MM.1S (cell line): ENCODE results near the gene SPESP1.
A peak's percentile ranks its signal among the peaks of the same experiment; 100 is the strongest.

Experiments
- DNase-seq: peaks from one replicate; pipeline ENCODE4 v3.0.0-alpha.2; 2015
- H2AFZ ChIP-seq: fragments of 300-600 bp; sonication (generic); 2 replicates; pipeline ENCODE4 v1.6.0; 2016; ENCODE audit warnings: antibody characterized with exemption, low read length
- H3F3A ChIP-seq: fragments of 300-600 bp; sonication (generic); 2 replicates; pipeline ENCODE4 v1.6.1; 2016; ENCODE audit warnings: mild to moderate bottlenecking, antibody characterized with exemption, low read length, moderate library complexity, mixed read lengths; ENCODE audit not compliant: insufficient read depth
- H3K27ac ChIP-seq: fragments of 300-600 bp; sonication (generic); 2 replicates; pipeline ENCODE4 v1.5.1; 2016; ENCODE audit warnings: mild to moderate bottlenecking, low read length
- H3K27me3 ChIP-seq: fragments of 300-600 bp; sonication (generic); replicated peaks from 2 replicates; pipeline ENCODE4 v1.6.0; 2016; ENCODE audit warnings: low read length; ENCODE audit not compliant: insufficient read depth
- H3K36me3 ChIP-seq: fragments of 300-600 bp; sonication (generic); replicated peaks from 2 replicates; pipeline ENCODE4 v1.6.1; 2016; ENCODE audit warnings: mild to moderate bottlenecking, low read length, mixed read lengths; ENCODE audit not compliant: insufficient read depth
- H3K4me1 ChIP-seq: fragments of 300-600 bp; sonication (generic); 2 replicates; pipeline ENCODE4 v1.6.1; 2016; ENCODE audit warnings: low read length, mixed read lengths
- H3K4me2 ChIP-seq: fragments of 300-600 bp; sonication (generic); 2 replicates; pipeline ENCODE4 v1.6.0; 2016; ENCODE audit warnings: low read depth, low read length
- H3K4me3 ChIP-seq: fragments of 300-600 bp; sonication (generic); 2 replicates; pipeline ENCODE4 v1.5.1; 2016; ENCODE audit warnings: low read length, mixed read lengths
- H3K79me2 ChIP-seq: fragments of 300-600 bp; sonication (generic); 2 replicates; pipeline ENCODE4 v1.6.1; 2016; ENCODE audit warnings: mixed run types, low read length, mixed read lengths
- H3K9ac ChIP-seq: fragments of 300-600 bp; sonication (generic); 2 replicates; pipeline ENCODE4 v1.6.1; 2016; ENCODE audit warnings: low read length, mixed read lengths
- H3K9me2 ChIP-seq: fragments of 300-600 bp; sonication (generic); replicated peaks from 2 replicates; pipeline ENCODE4 v1.6.1; 2016; ENCODE audit warnings: mild to moderate bottlenecking, low read length, mixed read lengths; ENCODE audit not compliant: insufficient read depth
- H3K9me3 ChIP-seq: fragments of 300-600 bp; sonication (generic); replicated peaks from 2 replicates; pipeline ENCODE4 v1.6.1; 2016; ENCODE audit warnings: mild to moderate bottlenecking, low read length, mixed read lengths; ENCODE audit not compliant: insufficient read depth
- H4K20me1 ChIP-seq: fragments of 300-600 bp; sonication (generic); 2 replicates; pipeline ENCODE4 v1.6.1; 2016; ENCODE audit warnings: mild to moderate bottlenecking, low read length, moderate library complexity, mixed read lengths; ENCODE audit not compliant: insufficient read depth
- EZH2 ChIP-seq: fragments of 300-600 bp; sonication (generic); optimal IDR thresholded peaks from 2 replicates; pipeline ENCODE3; 2017; ENCODE audit warnings: low read depth, mild to moderate bottlenecking, antibody characterized with exemption, low read length, mixed read lengths
- EZH2phosphoT487 ChIP-seq: fragments of 300-600 bp; sonication (generic); IDR thresholded peaks from 2 replicates; pipeline ENCODE4 v1.6.1; 2018; ENCODE audit warnings: antibody characterized with exemption, low read length
- TF ChIP-seq, protein P1 (sequence below): fragments of 300-600 bp; sonication (generic); IDR thresholded peaks from 2 replicates; pipeline ENCODE4 v1.5.1; 2016; ENCODE audit warnings: antibody characterized with exemption, low read length, mixed read lengths

The SPESP1 gene

DNA sequence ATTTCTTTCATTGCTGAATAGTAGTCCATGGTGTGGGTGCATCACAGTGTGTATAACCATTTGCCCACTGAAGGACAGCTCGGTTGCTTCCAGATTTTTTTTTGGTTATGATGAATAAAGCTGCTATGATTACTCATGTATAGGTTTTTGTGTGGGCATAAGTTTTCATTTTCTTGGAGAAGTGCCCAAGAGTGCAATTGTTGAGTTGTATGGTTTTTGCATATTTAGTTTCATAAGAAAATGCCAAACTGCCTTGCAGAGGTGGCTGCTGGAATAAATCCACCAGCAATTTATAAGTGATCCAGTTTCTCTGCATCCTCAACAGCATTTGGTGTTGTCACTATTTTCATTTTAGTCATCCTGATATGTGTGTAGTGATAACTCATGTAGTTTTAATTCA is 8.4 kb upstream of the SPESP1 start:
- H3K4me1 ChIP-seq: no peaks in the 10 kb centered on the region
- H4K20me1 ChIP-seq: no peaks in the 10 kb centered on the region
- no peaks in the 10 kb centered on the region for H3K36me3 ChIP-seq
- no peaks in the 10 kb centered on the region for H3K9me2 ChIP-seq
- H3K27me3 ChIP-seq: no peaks in the 10 kb centered on the region
- no peaks in the 10 kb centered on the region for H3K79me2 ChIP-seq
- no peak overlapping the region for H3K4me3 ChIP-seq
- no peak overlapping the region for H2AFZ ChIP-seq
- TF ChIP-seq, protein P1, sequence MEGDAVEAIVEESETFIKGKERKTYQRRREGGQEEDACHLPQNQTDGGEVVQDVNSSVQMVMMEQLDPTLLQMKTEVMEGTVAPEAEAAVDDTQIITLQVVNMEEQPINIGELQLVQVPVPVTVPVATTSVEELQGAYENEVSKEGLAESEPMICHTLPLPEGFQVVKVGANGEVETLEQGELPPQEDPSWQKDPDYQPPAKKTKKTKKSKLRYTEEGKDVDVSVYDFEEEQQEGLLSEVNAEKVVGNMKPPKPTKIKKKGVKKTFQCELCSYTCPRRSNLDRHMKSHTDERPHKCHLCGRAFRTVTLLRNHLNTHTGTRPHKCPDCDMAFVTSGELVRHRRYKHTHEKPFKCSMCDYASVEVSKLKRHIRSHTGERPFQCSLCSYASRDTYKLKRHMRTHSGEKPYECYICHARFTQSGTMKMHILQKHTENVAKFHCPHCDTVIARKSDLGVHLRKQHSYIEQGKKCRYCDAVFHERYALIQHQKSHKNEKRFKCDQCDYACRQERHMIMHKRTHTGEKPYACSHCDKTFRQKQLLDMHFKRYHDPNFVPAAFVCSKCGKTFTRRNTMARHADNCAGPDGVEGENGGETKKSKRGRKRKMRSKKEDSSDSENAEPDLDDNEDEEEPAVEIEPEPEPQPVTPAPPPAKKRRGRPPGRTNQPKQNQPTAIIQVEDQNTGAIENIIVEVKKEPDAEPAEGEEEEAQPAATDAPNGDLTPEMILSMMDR: no peak
- TF ChIP-seq EZH2 (no peak), EZH2phosphoT487 (no peak)
- H3K27ac ChIP-seq: no peak overlapping the region
- DNase-seq: no peak
- H3K9me3 ChIP-seq: no peaks in the 10 kb centered on the region
- H3K9ac ChIP-seq: no peak overlapping the region
- no peak overlapping the region for H3K4me2 ChIP-seq
- no peaks in the 10 kb centered on the region for H3F3A ChIP-seq

DNA sequence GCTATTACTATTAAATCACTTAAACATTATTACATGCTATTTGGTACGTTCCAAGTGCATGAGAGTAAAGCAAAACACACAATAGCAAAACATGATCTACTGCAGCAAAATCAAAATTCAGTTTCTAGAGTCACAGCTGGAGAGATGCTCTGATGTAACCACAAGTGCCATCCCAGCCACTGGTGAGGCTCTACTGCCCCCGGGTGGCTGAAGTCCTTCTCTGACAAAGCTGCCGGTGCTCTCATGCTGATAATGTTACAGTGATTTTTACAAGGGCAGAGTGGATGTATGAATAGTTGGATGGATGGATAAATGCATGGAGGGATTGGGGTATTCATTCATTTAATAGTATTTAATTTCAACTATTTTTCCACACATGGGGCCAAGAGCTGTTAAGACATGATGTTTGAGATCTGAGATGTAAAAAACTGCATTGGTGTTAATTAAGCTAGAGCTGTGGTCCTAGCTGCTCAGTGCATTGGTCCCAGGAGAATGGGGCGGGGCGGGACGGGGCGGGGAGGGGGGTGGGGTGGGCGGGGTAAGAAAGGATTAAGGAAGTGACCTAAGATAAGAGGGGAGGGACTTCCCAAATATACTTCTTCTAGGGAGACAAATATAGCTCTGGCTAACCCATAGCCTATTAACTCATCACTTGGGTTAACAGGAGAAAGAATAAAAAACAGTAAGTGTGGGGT is 5.3 kb upstream of the SPESP1 start:
- no peak overlapping the region for H3K27ac ChIP-seq
- 0 out of 2 replicates have a peak, but pooled peaks cover 2% of the 10 kb centered on the region for H3K4me1 ChIP-seq
- H3K4me2 ChIP-seq: 0 out of 2 replicates have a peak overlapping the region, but pooled peaks have one; percentile 12
- no peak overlapping the region for H3K4me3 ChIP-seq
- no peak overlapping the region for H2AFZ ChIP-seq
- no peaks in the 10 kb centered on the region for H4K20me1 ChIP-seq
- H3K9me3 ChIP-seq: no peaks in the 10 kb centered on the region
- H3F3A ChIP-seq: no peaks in the 10 kb centered on the region
- no peaks in the 10 kb centered on the region for H3K27me3 ChIP-seq
- H3K79me2 ChIP-seq: no peaks in the 10 kb centered on the region
- TF ChIP-seq EZH2phosphoT487: no peak
- TF ChIP-seq, protein P1: peak; percentile 96
- no peak for TF ChIP-seq EZH2
- H3K9ac ChIP-seq: no peak overlapping the region
- no peaks in the 10 kb centered on the region for H3K9me2 ChIP-seq
- peak; percentile 80 for DNase-seq
- H3K36me3 ChIP-seq: no peaks in the 10 kb centered on the region

DNA sequence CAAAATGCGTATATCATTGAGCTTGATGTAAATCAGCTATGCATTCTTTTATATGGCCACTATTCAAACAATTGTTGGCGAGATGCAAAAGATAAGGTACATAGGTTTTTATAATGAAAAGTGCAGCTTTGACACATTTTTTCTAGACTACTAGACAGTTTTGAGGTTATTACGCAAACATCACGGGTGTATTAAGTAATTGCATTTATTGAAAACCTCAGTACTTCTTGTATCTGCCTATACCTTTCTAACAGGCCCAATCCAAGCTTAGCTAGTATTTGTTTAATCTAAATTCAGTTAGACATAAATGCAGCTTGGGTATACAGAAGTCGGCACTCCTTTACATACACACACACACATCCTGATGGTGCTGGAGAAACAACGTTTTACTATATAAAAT is 2.7 kb downstream of the SPESP1 start:
- DNase-seq: no peak

More for the DNA sequence above, 2.7 kb downstream of the SPESP1 start:
- Histone ChIP-seq H2AFZ (no peak overlapping the region), H3K79me2 (peaks cover 13% of the 10 kb centered on the region), H3K4me1 (0 out of 2 replicates have a peak, but pooled peaks cover 7% of the 10 kb centered on the region), H3K36me3 (no peaks in the 10 kb centered on the region), H3K9ac (no peak overlapping the region), H3K27me3 (no peaks in the 10 kb centered on the region), H3F3A (no peaks in the 10 kb centered on the region), H3K9me3 (no peaks in the 10 kb centered on the region), H3K4me2 (no peak overlapping the region), H4K20me1 (no peaks in the 10 kb centered on the region), H3K4me3 (no peak overlapping the region), H3K27ac (no peak overlapping the region), H3K9me2 (no peaks in the 10 kb centered on the region)
- TF ChIP-seq EZH2: no peak
- no peak for TF ChIP-seq EZH2phosphoT487
- TF ChIP-seq, protein P1: no peak
